Stimulated activated CD8-positive, alpha-beta memory T cell treated with anti-CD3 and anti-CD28 coated beads, Interleukin-4, amount 100 ng/mL, for 24 hours (primary cell): ENCODE data around the gene HIF1A.
"Not testable (repeated sequence)": the region's sequence is repeated elsewhere in the genome, so short reads cannot be mapped to it uniquely, and the experiment has no call there.

Experiments used
- DNase-seq: peaks from one replicate; pipeline ENCODE4 v3.0.0-alpha.2; 2020; ENCODE audit warnings: low read depth

Gene HIF1A

GRCh38 chr14:61708693-61709092, 13.4 kb downstream of the HIF1A start:
- not testable (repeated sequence) for DNase-seq

GRCh38 chr14:61710853-61711817, 15.8 kb downstream of the HIF1A start:
- no peak for DNase-seq

GRCh38 chr14:61712137-61712536, 16.8 kb downstream of the HIF1A start:
- DNase-seq: no peak

GRCh38 chr14:61713724-61714437, 18.6 kb downstream of the HIF1A start:
- DNase-seq: no peak

GRCh38 chr14:61716956-61717355, 21.6 kb downstream of the HIF1A start:
- no peak for DNase-seq

GRCh38 chr14:61718039-61718438, 22.7 kb downstream of the HIF1A start:
- DNase-seq: no peak

GRCh38 chr14:61719344-61720293, 24.3 kb downstream of the HIF1A start:
- no peak for DNase-seq

GRCh38 chr14:61720294-61720661, 25.0 kb downstream of the HIF1A start:
- DNase-seq: no peak

GRCh38 chr14:61720741-61721140, 25.4 kb downstream of the HIF1A start:
- no peak for DNase-seq

GRCh38 chr14:61724133-61724532, 28.8 kb downstream of the HIF1A start:
- no peak for DNase-seq

GRCh38 chr14:61726778-61727658, 31.7 kb downstream of the HIF1A start:
- DNase-seq: no peak

GRCh38 chr14:61730756-61731373, 35.6 kb downstream of the HIF1A start:
- no peak for DNase-seq

GRCh38 chr14:61733972-61734371, 38.7 kb downstream of the HIF1A start:
- no peak for DNase-seq

GRCh38 chr14:61736751-61737150, 41.4 kb downstream of the HIF1A start:
- DNase-seq: no peak

- no peak for DNase-seq
Observed at GRCh38 chr14:61737915-61738314, 42.6 kb downstream of the HIF1A start.

GRCh38 chr14:61739133-61739532, 43.8 kb downstream of the HIF1A start:
- DNase-seq: no peak

GRCh38 chr14:61742371-61742770, 47.1 kb downstream of the HIF1A start:
- no peak for DNase-seq

- no peak for DNase-seq
Observed at GRCh38 chr14:61744238-61744637, 48.9 kb downstream of the HIF1A start.

GRCh38 chr14:61746346-61746745, 51.0 kb downstream of the HIF1A start:
- DNase-seq: not testable (repeated sequence)

GRCh38 chr14:61746881-61747280, 51.6 kb downstream of the HIF1A start:
- DNase-seq: no peak

GRCh38 chr14:61747342-61747741, 52.0 kb downstream of the HIF1A start:
- no peak for DNase-seq
